Osteocyte (in vitro differentiated cells): ENCODE results near the gene ENPP1. TPM values are rescaled to one million over a fixed set of nuclear protein-coding genes. Genes with fewer than 3 reads are reported as not detected.
A peak's percentile ranks its signal among the peaks of the same experiment; 100 is the strongest.

Source experiments
- DNase-seq: peaks from one replicate; pipeline ENCODE4 v3.0.0; 2021; ENCODE audit warnings: mixed read lengths; ENCODE audit not compliant: unreplicated experiment; ENCODE audit errors: extremely low spot score
- H3K27ac Mint-ChIP-seq: one replicate; pipeline ENCODE4 v1.8.0; 2021; ENCODE audit warnings: mild to moderate bottlenecking, mixed read lengths; ENCODE audit not compliant: unreplicated experiment
- H3K27me3 Mint-ChIP-seq: one replicate; pipeline ENCODE4 v1.8.0; 2021; ENCODE audit warnings: mixed read lengths; ENCODE audit not compliant: unreplicated experiment
- H3K36me3 Mint-ChIP-seq: one replicate; pipeline ENCODE4 v1.8.0; 2021; ENCODE audit warnings: mixed read lengths; ENCODE audit not compliant: unreplicated experiment
- H3K4me1 Mint-ChIP-seq: one replicate; pipeline ENCODE4 v1.8.0; 2021; ENCODE audit warnings: mixed read lengths; ENCODE audit not compliant: unreplicated experiment
- H3K4me3 Mint-ChIP-seq: one replicate; pipeline ENCODE4 v1.8.0; 2021; ENCODE audit warnings: mild to moderate bottlenecking, moderate library complexity, mixed read lengths; ENCODE audit not compliant: unreplicated experiment
- H3K9me3 Mint-ChIP-seq: one replicate; pipeline ENCODE4 v1.8.0; 2021; ENCODE audit warnings: mixed read lengths; ENCODE audit not compliant: unreplicated experiment
- CTCF ChIP-seq: fragments of 200-600 bp; sonication (generic); IDR thresholded peaks from 2 replicates; pipeline ENCODE4 v1.5.0; 2021; ENCODE audit warnings: antibody characterized with exemption, mild to moderate bottlenecking, moderate library complexity
- total RNA-seq: library from RNA; stranded (reverse); gene quantifications from 2 replicates; pipeline ENCODE4 v1.2.1, GENCODE V29; 2021

The ENPP1 gene
- total RNA-seq, 1 donor from 2014 or later: 22.4 TPM

DNA sequence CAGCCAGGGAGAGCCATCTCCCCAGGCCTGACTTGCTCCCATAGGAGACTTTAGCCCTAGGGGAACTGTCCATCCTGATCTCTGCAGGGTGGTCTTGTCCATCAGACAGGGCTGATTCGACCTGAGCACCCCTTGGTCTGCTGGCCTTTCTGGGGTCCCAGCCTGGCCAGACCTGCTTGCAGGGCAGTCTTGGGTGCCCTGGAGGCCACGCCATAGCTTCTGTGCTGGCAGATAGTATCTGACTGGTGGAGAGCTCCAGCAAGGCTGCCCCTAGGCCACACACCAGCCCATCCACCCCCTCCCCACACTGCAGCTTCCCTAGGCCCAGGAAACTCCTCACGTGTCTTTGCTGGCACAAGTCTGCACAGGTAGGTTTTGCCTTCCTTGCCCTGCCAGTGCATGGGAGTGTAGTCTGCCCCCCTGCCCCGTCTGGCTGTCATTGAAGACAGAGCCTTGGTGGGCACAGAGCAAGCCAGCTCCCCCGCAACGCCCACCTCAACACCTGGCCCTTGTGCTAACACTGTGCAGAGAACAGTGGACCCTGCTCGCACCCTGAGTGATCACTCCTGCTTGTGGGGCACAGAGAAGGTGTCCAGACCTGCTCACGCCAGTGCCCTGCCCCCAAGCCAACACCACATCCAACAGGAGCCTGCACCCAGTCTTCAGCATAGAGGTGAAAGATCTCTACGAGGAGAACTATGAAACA is 111.0 kb downstream of the ENPP1 start:
- DNase-seq: no peak
- H3K36me3 Mint-ChIP-seq: no peaks in the 10 kb centered on the region
- no peaks in the 10 kb centered on the region for H3K4me1 Mint-ChIP-seq
- H3K4me3 Mint-ChIP-seq: no peak overlapping the region
- TF ChIP-seq CTCF: no peak
- H3K9me3 Mint-ChIP-seq: peaks cover 6% of the 10 kb centered on the region
- peaks cover under 1% of the 10 kb centered on the region for H3K27me3 Mint-ChIP-seq
- no peak overlapping the region for H3K27ac Mint-ChIP-seq

GRCh38 chr6:131920656-131921055 is 112.8 kb downstream of the ENPP1 start:
- H3K27ac Mint-ChIP-seq: no peak overlapping the region
- H3K27me3 Mint-ChIP-seq: no peaks in the 10 kb centered on the region
- no peak overlapping the region for H3K4me3 Mint-ChIP-seq
- DNase-seq: no peak
- no peak for TF ChIP-seq CTCF
- H3K36me3 Mint-ChIP-seq: no peaks in the 10 kb centered on the region
- H3K9me3 Mint-ChIP-seq: peaks cover 6% of the 10 kb centered on the region
- H3K4me1 Mint-ChIP-seq: peaks cover 5% of the 10 kb centered on the region

DNA sequence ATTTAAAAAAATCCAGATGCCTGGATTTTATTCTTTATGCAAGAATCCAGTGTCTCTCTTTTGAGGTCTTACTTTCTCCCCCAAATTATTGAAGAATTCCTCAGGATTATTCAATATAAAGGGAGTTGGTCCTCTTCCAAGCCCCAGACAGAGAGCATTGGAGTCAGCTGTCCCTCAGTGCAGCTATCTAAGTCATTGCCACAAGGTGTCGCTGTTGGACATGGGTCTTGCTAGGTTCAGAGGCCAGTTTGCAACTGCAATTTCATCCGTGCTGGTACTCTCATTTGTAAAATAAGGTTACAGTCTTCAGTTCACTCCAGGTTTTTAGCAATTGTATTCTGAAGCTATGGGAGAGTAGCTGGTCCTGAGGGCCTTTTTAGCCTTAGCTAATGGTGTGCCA is 115.5 kb downstream of the ENPP1 start:
- H3K36me3 Mint-ChIP-seq: no peaks in the 10 kb centered on the region
- peaks cover 6% of the 10 kb centered on the region for H3K9me3 Mint-ChIP-seq
- no peak overlapping the region for H3K4me3 Mint-ChIP-seq
- peak; percentile 60 for TF ChIP-seq CTCF
- no peaks in the 10 kb centered on the region for H3K27me3 Mint-ChIP-seq
- H3K4me1 Mint-ChIP-seq: peaks cover 5% of the 10 kb centered on the region
- DNase-seq: no peak
- no peak overlapping the region for H3K27ac Mint-ChIP-seq

GRCh38 chr6:131924881-131925474 is 117.2 kb downstream of the ENPP1 start:
- H3K9me3 Mint-ChIP-seq: peaks cover 1% of the 10 kb centered on the region
- no peak for DNase-seq
- peaks cover 5% of the 10 kb centered on the region for H3K4me1 Mint-ChIP-seq
- H3K27ac Mint-ChIP-seq: no peak overlapping the region
- H3K36me3 Mint-ChIP-seq: no peaks in the 10 kb centered on the region
- TF ChIP-seq CTCF: peak; percentile 80
- no peaks in the 10 kb centered on the region for H3K27me3 Mint-ChIP-seq
- no peak overlapping the region for H3K4me3 Mint-ChIP-seq

DNA sequence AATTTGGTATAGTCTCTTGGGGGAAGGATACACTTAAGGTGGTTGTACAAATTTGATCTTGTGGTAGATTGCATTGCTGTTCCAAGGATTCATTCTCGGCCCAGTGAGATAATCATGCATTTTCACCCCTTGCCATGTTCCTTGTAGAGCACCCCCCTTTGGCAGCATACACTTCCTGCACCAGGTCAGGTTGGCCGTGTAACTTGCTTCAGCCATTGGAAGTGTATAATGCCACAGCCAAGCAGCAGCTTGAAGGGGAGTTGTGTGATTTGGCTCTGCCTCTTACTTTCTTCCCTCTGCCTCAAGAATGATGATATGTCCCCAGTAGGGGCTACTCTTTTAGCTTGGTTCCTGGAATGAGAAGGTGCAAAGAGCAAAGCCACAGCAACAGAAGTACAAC is 121.4 kb downstream of the ENPP1 start:
- no peak for DNase-seq
- peaks cover 19% of the 10 kb centered on the region for H3K4me1 Mint-ChIP-seq
- H3K9me3 Mint-ChIP-seq: no peaks in the 10 kb centered on the region
- H3K36me3 Mint-ChIP-seq: peaks cover 3% of the 10 kb centered on the region
- no peaks in the 10 kb centered on the region for H3K27me3 Mint-ChIP-seq
- peak; percentile 7 for TF ChIP-seq CTCF
- no peak overlapping the region for H3K27ac Mint-ChIP-seq
- no peak overlapping the region for H3K4me3 Mint-ChIP-seq
